ENCODE data around the gene UQCRC2. TPM values are rescaled to one million over a fixed set of nuclear protein-coding genes. Genes with fewer than 3 reads are reported as not detected.
A peak's percentile ranks its signal among the peaks of the same experiment; 100 is the strongest.

UQCRC2 gene
- total and polyA plus RNA-seq, 2 donors (not counting 3 experiments of a cell fraction or from before 2014, with no cell fraction given) = 132 to 189 TPM

DNA sequence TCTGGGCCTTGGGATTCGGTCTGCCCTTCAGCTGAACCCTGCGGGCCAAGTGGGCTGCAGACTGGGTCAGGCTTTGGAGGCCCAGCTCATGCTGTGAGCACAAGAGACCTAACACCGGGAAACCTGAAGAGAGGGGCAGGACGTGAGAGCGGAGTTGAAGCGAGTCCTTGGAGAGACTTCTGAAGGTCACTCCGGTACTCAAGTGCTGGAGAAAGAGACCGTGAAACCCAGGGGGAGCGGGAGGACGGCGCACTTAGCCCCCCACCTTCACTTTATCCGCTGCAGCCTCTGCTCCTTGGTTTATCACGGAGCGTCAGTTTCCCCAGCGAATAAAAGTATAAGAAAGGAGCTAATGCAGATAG, 361 bp downstream of the UQCRC2 start:
- intact Hi-C loops (cut with micrococcal nuclease) = loop anchor here (1.0 kb wide), 3 partner anchors 124 to 344 kb away; partner anchors contain the start of gene POLR3E
- POLR2A ChIA-PET = interaction anchor here (0.8 to 1.4 kb wide), 3 partner anchors 21 to 235 kb away, joined by 3 to 5 read pairs (median 3); no protein-coding TSS in a partner anchor
- FAIRE-seq (peak; percentile 15), DNase-seq (ENCODE audit: low read depth, low spot score) (no peak)
- Histone ChIP-seq H3K9ac (replicated peaks; ENCODE audit: extremely low read depth, insufficient read depth, low read length) (peak overlapping the region; percentile 97), H4K20me1 (replicated peaks; ENCODE audit: control insufficient read depth, extremely low read depth, insufficient read depth, low read length) (no peaks in the 10 kb centered on the region), H3K36me3 (ENCODE audit: control insufficient read depth in 2 of 2, extremely low read depth in 1 of 2, insufficient read depth in 2 of 2, low read length in 2 of 2) (peaks cover 0 to 13% of the 10 kb centered on the region in 2 experiments), H3K27ac (ENCODE audit: insufficient read depth, low read depth, low read length) (peak overlapping the region; percentile 97), H3K79me2 (ENCODE audit: control insufficient read depth, insufficient read depth, low read length) (peaks cover 44% of the 10 kb centered on the region), H3K27me3 (ENCODE audit: control insufficient read depth in 2 of 2, insufficient read depth in 2 of 2, low read length in 2 of 2) (no peaks in the 10 kb centered on the region), H2AFZ (ENCODE audit: low read depth, low read length) (peak overlapping the region; percentile 92), H3K9me3 (replicated peaks; ENCODE audit: control insufficient read depth, insufficient read depth, low read length) (no peaks in the 10 kb centered on the region), H3K4me2 (ENCODE audit: insufficient read depth, low read length) (peak overlapping the region; percentile 77), H3K4me1 (ENCODE audit: control insufficient read depth, extremely low read depth, insufficient read depth, low read length) (peaks cover 16% of the 10 kb centered on the region), H3K4me3 (replicated peaks in 1 of 3; ENCODE audit: insufficient read depth in 1 of 3, low read depth in 1 of 3, low read length in 3 of 3) (peak overlapping the region; percentile 53 to 92 (median 83)), H3K9me1 (replicated peaks; ENCODE audit: control insufficient read depth, extremely low read depth, insufficient read depth, low read length) (no peaks in the 10 kb centered on the region)
- BruUV-seq (replicated peaks) = TSS peak; percentile 71
- CTCF ChIA-PET = interaction anchor here (1.4 to 2.1 kb wide), 3 partner anchors 146 to 347 kb away, joined by 4 to 19 read pairs (median 6); no protein-coding TSS in a partner anchor
- dilution Hi-C loops (cut with MboI; ENCODE audit: extremely low pct_ligation_motif_present, low sequenced_read_pairs) = no loop called here
- TF ChIP-seq GATA2 (IDR thresholded peaks at IDR 0.05; ENCODE audit: insufficient read depth, insufficient read length, low read depth, low read length) = no peak
- TF ChIP-seq FOS (IDR thresholded peaks at IDR 0.05; ENCODE audit: borderline replicate concordance, insufficient read depth, low read length) = no peak

DNA sequence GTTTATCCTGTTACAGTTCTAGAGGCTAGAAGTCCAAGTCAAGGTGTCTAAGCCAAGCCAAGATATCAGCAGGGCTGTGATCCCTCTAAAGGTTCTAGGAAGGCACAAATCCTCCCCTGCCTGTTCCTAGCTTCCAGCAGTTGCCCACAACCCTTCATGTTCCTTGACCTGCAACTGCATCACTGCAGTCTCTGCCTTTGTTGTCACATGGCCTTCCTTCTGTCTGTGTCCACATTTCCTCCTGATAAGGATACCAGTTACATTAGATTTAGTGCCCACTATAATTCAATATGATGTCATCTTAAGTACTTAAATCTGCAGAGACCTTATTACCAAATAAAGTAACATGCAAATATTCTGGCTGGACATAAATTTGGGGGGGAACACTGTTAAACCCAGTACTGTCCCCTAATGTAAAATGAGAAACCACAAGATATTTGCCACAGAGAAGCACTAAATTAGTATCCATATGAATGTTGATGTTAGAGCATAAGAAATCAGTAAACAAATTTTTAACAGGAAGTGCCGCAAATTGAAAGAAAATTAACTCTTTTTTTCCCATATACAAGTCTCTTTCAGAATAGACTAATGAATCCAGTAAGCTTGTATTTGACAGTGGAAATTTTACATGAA, 4.7 kb downstream of the UQCRC2 start:
- no peaks in the 10 kb centered on the region for H4K20me1 ChIP-seq (replicated peaks; ENCODE audit: control insufficient read depth, extremely low read depth, insufficient read depth, low read length)
- intact Hi-C loops (cut with micrococcal nuclease) (no loop called here), dilution Hi-C loops (cut with MboI; ENCODE audit: extremely low pct_ligation_motif_present, low sequenced_read_pairs) (no loop called here)
- BruUV-seq (replicated peaks) = no TSS peak
- no peak overlapping the region for H3K9ac ChIP-seq (replicated peaks; ENCODE audit: extremely low read depth, insufficient read depth, low read length)
- TF ChIP-seq, protein P1, sequence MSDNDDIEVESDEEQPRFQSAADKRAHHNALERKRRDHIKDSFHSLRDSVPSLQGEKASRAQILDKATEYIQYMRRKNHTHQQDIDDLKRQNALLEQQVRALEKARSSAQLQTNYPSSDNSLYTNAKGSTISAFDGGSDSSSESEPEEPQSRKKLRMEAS (IDR thresholded peaks at IDR 0.05; ENCODE audit: insufficient read depth, insufficient read length) = no peak
- TF ChIP-seq MYC (IDR thresholded peaks at IDR 0.05; ENCODE audit: low read depth, low read length) = no peak
- no peak for TF ChIP-seq JUN (IDR thresholded peaks at IDR 0.05; ENCODE audit: borderline replicate concordance, insufficient read depth, insufficient read length, low read depth)
- no peak for TF ChIP-seq POLR2AphosphoS5 (IDR thresholded peaks at IDR 0.05; ENCODE audit: insufficient read depth, low read depth, low read length)
- TF ChIP-seq, protein P2, sequence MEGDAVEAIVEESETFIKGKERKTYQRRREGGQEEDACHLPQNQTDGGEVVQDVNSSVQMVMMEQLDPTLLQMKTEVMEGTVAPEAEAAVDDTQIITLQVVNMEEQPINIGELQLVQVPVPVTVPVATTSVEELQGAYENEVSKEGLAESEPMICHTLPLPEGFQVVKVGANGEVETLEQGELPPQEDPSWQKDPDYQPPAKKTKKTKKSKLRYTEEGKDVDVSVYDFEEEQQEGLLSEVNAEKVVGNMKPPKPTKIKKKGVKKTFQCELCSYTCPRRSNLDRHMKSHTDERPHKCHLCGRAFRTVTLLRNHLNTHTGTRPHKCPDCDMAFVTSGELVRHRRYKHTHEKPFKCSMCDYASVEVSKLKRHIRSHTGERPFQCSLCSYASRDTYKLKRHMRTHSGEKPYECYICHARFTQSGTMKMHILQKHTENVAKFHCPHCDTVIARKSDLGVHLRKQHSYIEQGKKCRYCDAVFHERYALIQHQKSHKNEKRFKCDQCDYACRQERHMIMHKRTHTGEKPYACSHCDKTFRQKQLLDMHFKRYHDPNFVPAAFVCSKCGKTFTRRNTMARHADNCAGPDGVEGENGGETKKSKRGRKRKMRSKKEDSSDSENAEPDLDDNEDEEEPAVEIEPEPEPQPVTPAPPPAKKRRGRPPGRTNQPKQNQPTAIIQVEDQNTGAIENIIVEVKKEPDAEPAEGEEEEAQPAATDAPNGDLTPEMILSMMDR (IDR thresholded peaks at IDR 0.05; ENCODE audit: extremely low read depth in 1 of 2, insufficient read depth in 1 of 2, low read depth in 1 of 2, low read length in 2 of 2) = no peak
- TF ChIP-seq FOS (IDR thresholded peaks at IDR 0.05; ENCODE audit: borderline replicate concordance, insufficient read depth, low read length) = no peak
- TF ChIP-seq POLR2A (IDR thresholded peaks at IDR 0.05; ENCODE audit: low read depth, low read length) = no peak
- no peak for TF ChIP-seq GATA2 (IDR thresholded peaks at IDR 0.05; ENCODE audit: insufficient read depth, insufficient read length, low read depth, low read length)
- H3K4me3 ChIP-seq (replicated peaks in 1 of 3; ENCODE audit: insufficient read depth in 1 of 3, low read depth in 1 of 3, low read length in 3 of 3) = no peak overlapping the region
- DNase-seq (ENCODE audit: low read depth, low spot score) (no peak), FAIRE-seq (no peak)
- no peaks in the 10 kb centered on the region for H3K27me3 ChIP-seq (ENCODE audit: control insufficient read depth in 2 of 2, insufficient read depth in 2 of 2, low read length in 2 of 2)
- ChIA-PET CTCF (interaction anchor here (0.8 to 1.0 kb wide), 2 partner anchors 120 to 230 kb away, joined by 3 read pairs; no protein-coding TSS in a partner anchor), POLR2A (no interaction called here)
- no peak overlapping the region for H3K27ac ChIP-seq (ENCODE audit: insufficient read depth, low read depth, low read length)
- H3K4me2 ChIP-seq (ENCODE audit: insufficient read depth, low read length) = no peak overlapping the region
- H2AFZ ChIP-seq (ENCODE audit: low read depth, low read length) = no peak overlapping the region
- H3K4me1 ChIP-seq (ENCODE audit: control insufficient read depth, extremely low read depth, insufficient read depth, low read length) = peaks cover 9% of the 10 kb centered on the region
- no peaks in the 10 kb centered on the region for H3K9me3 ChIP-seq (replicated peaks; ENCODE audit: control insufficient read depth, insufficient read depth, low read length)
- H3K36me3 ChIP-seq (ENCODE audit: control insufficient read depth in 2 of 2, extremely low read depth in 1 of 2, insufficient read depth in 2 of 2, low read length in 2 of 2) = peaks cover 18 to 32% of the 10 kb centered on the region in 2 experiments
- no peaks in the 10 kb centered on the region for H3K9me1 ChIP-seq (replicated peaks; ENCODE audit: control insufficient read depth, extremely low read depth, insufficient read depth, low read length)
- H3K79me2 ChIP-seq (ENCODE audit: control insufficient read depth, insufficient read depth, low read length) = peaks cover 30% of the 10 kb centered on the region

Measured in endothelial cell of umbilical vein (primary cell).